HepG2 (cell line): Measurements from ENCODE around the gene TMEM139. TPM values are rescaled to one million over a fixed set of nuclear protein-coding genes. Genes with fewer than 3 reads are reported as not detected.
A peak's percentile ranks its signal among the peaks of the same experiment; 100 is the strongest.

ENCODE experiments used
- AHR ChIP-seq: IDR thresholded peaks from 2 replicates; pipeline ENCODE4 v1.6.1; 2018; ENCODE audit warnings: missing genetic modification reagents, missing compliant biosample characterization
- ARNTL ChIP-seq: sonication (generic); formaldehyde crosslinking; IDR thresholded peaks from 2 replicates; pipeline ENCODE4 v1.4.0; 2020; ENCODE audit warnings: mild to moderate bottlenecking, missing genetic modification reagents
- MTF1 ChIP-seq: sonication (generic); formaldehyde crosslinking; IDR thresholded peaks from 2 replicates; pipeline ENCODE4 v1.5.0; 2020; ENCODE audit warnings: missing genetic modification reagents
- NFRKB ChIP-seq: fragments of 450-650 bp; IDR thresholded peaks from 2 replicates; pipeline ENCODE4 v1.6.1; 2017
- RFXANK ChIP-seq: IDR thresholded peaks from 2 replicates; pipeline ENCODE4 v1.6.1; 2016
- SKI ChIP-seq: fragments of 450-650 bp; IDR thresholded peaks from one replicate; pipeline ENCODE4 v1.6.1; 2018; ENCODE audit warnings: mild to moderate bottlenecking; ENCODE audit not compliant: partially characterized antibody
- SMYD3 ChIP-seq: sonication (generic); formaldehyde crosslinking; IDR thresholded peaks from 2 replicates; pipeline ENCODE4 v1.8.1; 2023; ENCODE audit warnings: mild to moderate bottlenecking, missing genetic modification reagents
- TFAP4 ChIP-seq: sonication (generic); IDR thresholded peaks from 2 replicates; pipeline ENCODE4 v1.6.1; 2016; ENCODE audit warnings: low read depth, borderline replicate concordance
- USF2 ChIP-seq, 2 experiments: sonication (generic) in 1 of 2; formaldehyde crosslinking in 1 of 2; IDR thresholded peaks; 2 replicates each; pipeline versions ENCODE4 v1.5.1 to v1.6.1; 2011 to 2020; ENCODE audit warnings: borderline replicate concordance in 1 of 2, low read depth in 1 of 2, low read length in 1 of 2, mild to moderate bottlenecking in 1 of 2, missing genetic modification reagents in 1 of 2, moderate library complexity in 1 of 2
- ZNF280D ChIP-seq: sonication (generic); formaldehyde crosslinking; IDR thresholded peaks from 2 replicates; pipeline ENCODE4 v1.5.1; 2020; ENCODE audit warnings: mild to moderate bottlenecking, missing genetic modification reagents
- ZNF354B ChIP-seq: sonication (generic); formaldehyde crosslinking; IDR thresholded peaks from 2 replicates; pipeline ENCODE4 v1.8.0; 2022; ENCODE audit warnings: mild to moderate bottlenecking, missing genetic modification reagents
- ZNF775 ChIP-seq: sonication (generic); formaldehyde crosslinking; IDR thresholded peaks from 2 replicates; pipeline ENCODE4 v1.4.0; 2020; ENCODE audit warnings: missing genetic modification reagents, mild to moderate bottlenecking, moderate library complexity, borderline replicate concordance
- ZNF800 ChIP-seq: sonication (generic); formaldehyde crosslinking; IDR thresholded peaks from 2 replicates; pipeline ENCODE4 v1.4.0; 2020; ENCODE audit warnings: missing genetic modification reagents
- ZNF816 ChIP-seq: sonication (generic); formaldehyde crosslinking; IDR thresholded peaks from 2 replicates; pipeline ENCODE4 v1.8.0; 2022; ENCODE audit warnings: missing genetic modification reagents, mild to moderate bottlenecking, borderline replicate concordance
- polyA plus RNA-seq, 8 experiments: library from polyadenylated mRNA; depleted of rRNA in 3 of 8; stranded (reverse) in 7 of 8; unstranded in 1 of 8; fragments of >200 nt; fragmentation: Illumina TruSeq in 4 of 8; extraction: Trizol in 4 of 8; gene quantifications; 2 replicates each; pipeline versions ENCODE4 v1.2.1 to v1.2.3, GENCODE V29; 2011 to 2016; ENCODE audit warnings: low read depth in 4 of 8, missing spikeins in 1 of 8, mixed read lengths in 1 of 8; ENCODE audit not compliant: insufficient read depth in 1 of 8
- total RNA-seq, 5 experiments: library from RNA; depleted of rRNA; stranded (reverse); fragments of >200 nt; fragmentation: Illumina TruSeq; extraction: Trizol; gene quantifications; 2 replicates each; pipeline ENCODE4 v1.2.3, GENCODE V29; 2016; ENCODE audit warnings: low read depth in 1 of 5

TMEM139 gene
- total and polyA plus RNA-seq, 2 of the 13 experiments (the other 11 are each of a cell fraction or from before 2014, with no cell fraction given) = 7.9 to 14.0 TPM

GRCh38 chr7:143248761-143249354 is 35.9 kb upstream of the TMEM139 start (continued):
- TF ChIP-seq ZNF280D (CRISPR knock-in tag) (0 out of 2 replicates have a peak, but pooled peaks have one; percentile 59), AHR (CRISPR knock-in tag) (no peak), ZNF816 (CRISPR knock-in tag) (no peak), ZNF800 (no peak), ARNTL (CRISPR knock-in tag) (no peak), ZNF354B (CRISPR knock-in tag) (no peak), SKI (no peak), RFXANK (CRISPR knock-in tag) (no peak), USF2 (IDR thresholded peaks at IDR 0.05; ENCODE audit: low read depth, low read length) (no peak), USF2 (CRISPR knock-in tag; IDR thresholded peaks at IDR 0.05; ENCODE audit: borderline replicate concordance) (0 out of 2 replicates have a peak, but pooled peaks have one; percentile 20), NFRKB (no peak), SMYD3 (CRISPR knock-in tag) (no peak), TFAP4 (peak; percentile 82), MTF1 (no peak), ZNF775 (no peak)
